ENCODE data around the gene HAGHL.

DNA sequence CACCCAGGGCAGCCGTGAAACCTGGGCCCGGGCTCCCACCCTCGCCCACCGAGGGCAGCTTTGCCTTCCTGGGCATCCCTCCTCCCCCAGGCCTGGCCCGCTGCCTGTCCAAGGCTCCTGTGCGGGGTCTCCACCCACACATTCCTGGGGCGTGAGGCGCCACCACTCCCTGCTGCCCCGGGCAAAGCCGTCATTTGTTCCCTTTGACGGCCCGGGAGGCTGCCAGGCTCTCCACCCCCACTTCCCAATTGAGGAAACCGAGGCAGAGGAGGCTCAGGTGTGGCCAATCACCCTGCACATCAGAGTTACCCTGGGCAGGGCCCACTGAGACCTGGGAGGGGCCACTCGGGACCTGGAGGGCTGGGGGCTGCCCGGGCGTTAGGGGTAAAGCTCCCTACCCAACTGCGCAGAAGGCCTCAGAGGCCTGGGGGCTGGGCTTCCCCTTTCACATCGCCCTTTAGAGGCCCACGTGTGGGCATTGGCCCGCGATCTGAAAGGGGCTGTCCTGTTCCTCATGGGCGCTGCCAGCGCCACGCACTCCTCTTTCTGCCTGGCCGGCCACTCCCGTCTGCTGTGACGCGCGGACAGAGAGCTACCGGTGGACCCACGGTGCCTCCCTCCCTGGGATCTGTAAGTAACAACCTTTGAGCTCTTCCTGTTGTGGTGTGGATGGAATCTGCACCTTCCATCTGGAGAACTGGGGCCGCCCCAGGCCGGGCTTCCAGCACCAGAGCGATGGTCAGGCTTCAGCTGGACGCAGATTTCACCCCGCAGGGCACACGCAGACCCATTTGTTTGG lies 33.8 kb downstream of the HAGHL start, which contains the start of gene MSLN:
- TF ChIP-seq RFX5 (IDR thresholded peaks at IDR 0.05), result no peak
- TF ChIP-seq, protein P1, sequence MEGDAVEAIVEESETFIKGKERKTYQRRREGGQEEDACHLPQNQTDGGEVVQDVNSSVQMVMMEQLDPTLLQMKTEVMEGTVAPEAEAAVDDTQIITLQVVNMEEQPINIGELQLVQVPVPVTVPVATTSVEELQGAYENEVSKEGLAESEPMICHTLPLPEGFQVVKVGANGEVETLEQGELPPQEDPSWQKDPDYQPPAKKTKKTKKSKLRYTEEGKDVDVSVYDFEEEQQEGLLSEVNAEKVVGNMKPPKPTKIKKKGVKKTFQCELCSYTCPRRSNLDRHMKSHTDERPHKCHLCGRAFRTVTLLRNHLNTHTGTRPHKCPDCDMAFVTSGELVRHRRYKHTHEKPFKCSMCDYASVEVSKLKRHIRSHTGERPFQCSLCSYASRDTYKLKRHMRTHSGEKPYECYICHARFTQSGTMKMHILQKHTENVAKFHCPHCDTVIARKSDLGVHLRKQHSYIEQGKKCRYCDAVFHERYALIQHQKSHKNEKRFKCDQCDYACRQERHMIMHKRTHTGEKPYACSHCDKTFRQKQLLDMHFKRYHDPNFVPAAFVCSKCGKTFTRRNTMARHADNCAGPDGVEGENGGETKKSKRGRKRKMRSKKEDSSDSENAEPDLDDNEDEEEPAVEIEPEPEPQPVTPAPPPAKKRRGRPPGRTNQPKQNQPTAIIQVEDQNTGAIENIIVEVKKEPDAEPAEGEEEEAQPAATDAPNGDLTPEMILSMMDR (IDR thresholded peaks at IDR 0.05), result no peak
- TF ChIP-seq NFE2L2 (conservative IDR thresholded peaks at IDR 0.05; ENCODE audit: low read length), result no peak
- TF ChIP-seq POLR2A (IDR thresholded peaks at IDR 0.05; ENCODE audit: low read length), result no peak
- TF ChIP-seq FOXS1 (CRISPR knock-in tag; IDR thresholded peaks at IDR 0.05), result no peak
- TF ChIP-seq EP300 (IDR thresholded peaks at IDR 0.05), result no peak
